ENCODE results near the gene PABPN1. TPM values are rescaled to one million over a fixed set of nuclear protein-coding genes. Genes with fewer than 3 reads are reported as not detected.

Gene PABPN1
- polyA plus RNA-seq, 10 donors = 88.9 to 153 (median 105) TPM

Other genes starting within 250 kb of the PABPN1 start
- 100 to 1,000 TPM; 103 to 183 (median 143) TPM for gene ACIN1, start 226.3 kb upstream of the PABPN1 start, polyA plus RNA-seq (ENCODE audit: insufficient read length in 10 of 10)
- 10 to 100 TPM; 43.6 to 66.0 (median 52.5) TPM for gene C14orf119, start 226.0 kb upstream of the PABPN1 start, polyA plus RNA-seq (ENCODE audit: insufficient read length in 10 of 10)
- not detected for gene CIROP, start 216.5 kb upstream of the PABPN1 start, polyA plus RNA-seq (ENCODE audit: insufficient read length in 10 of 10)
- gene CEBPE, start 202.2 kb upstream of the PABPN1 start, polyA plus RNA-seq (ENCODE audit: insufficient read length in 10 of 10) = under 1 TPM in 6 of 10 donors, not detected in 4; 0.13 to 0.25 (median 0.18) TPM
- gene SLC7A8, start 137.8 kb upstream of the PABPN1 start, polyA plus RNA-seq (ENCODE audit: insufficient read length in 10 of 10) = 10 to 100 TPM in 2 of 10 donors, 1 to 10 TPM in 8; 3.5 to 15.3 (median 4.0) TPM
- under 1 TPM in 3 of 10 donors, not detected in 7; 0.28 to 0.80 (median 0.35) TPM for gene RNF212B, start 83.5 kb upstream of the PABPN1 start, polyA plus RNA-seq (ENCODE audit: insufficient read length in 10 of 10)
- gene HOMEZ, start 35.3 kb upstream of the PABPN1 start, polyA plus RNA-seq (ENCODE audit: insufficient read length in 10 of 10) = 10 to 100 TPM in 5 of 10 donors, 1 to 10 TPM in 5; 8.1 to 11.5 (median 9.8) TPM
- 10 to 100 TPM in 8 of 10 donors, 1 to 10 TPM in 2; 9.4 to 24.3 (median 13.4) TPM for gene PPP1R3E, start 18.6 kb upstream of the PABPN1 start, polyA plus RNA-seq (ENCODE audit: insufficient read length in 10 of 10)
- 10 to 100 TPM; 28.1 to 36.6 (median 30.8) TPM for gene BCL2L2, start 14.6 kb upstream of the PABPN1 start, polyA plus RNA-seq (ENCODE audit: insufficient read length in 10 of 10)
- gene SLC22A17, start 31.4 kb downstream of the PABPN1 start, polyA plus RNA-seq (ENCODE audit: insufficient read length in 10 of 10) = 10 to 100 TPM; 15.7 to 27.6 (median 20.1) TPM
- gene EFS, start 43.7 kb downstream of the PABPN1 start, polyA plus RNA-seq (ENCODE audit: insufficient read length in 10 of 10) = 10 to 100 TPM; 36.1 to 52.0 (median 41.6) TPM
- not detected for gene IL25, start 51.4 kb downstream of the PABPN1 start, polyA plus RNA-seq (ENCODE audit: insufficient read length in 10 of 10)
- gene CMTM5, start 55.6 kb downstream of the PABPN1 start, polyA plus RNA-seq (ENCODE audit: insufficient read length in 10 of 10) = 1 to 10 TPM in 8 of 10 donors, under 1 TPM in 2; 0.76 to 3.2 (median 2.1) TPM
- 10 to 100 TPM in 1 of 10 donors, 1 to 10 TPM in 9; 2.1 to 10.6 (median 5.5) TPM for gene MYH6, start 86.8 kb downstream of the PABPN1 start, polyA plus RNA-seq (ENCODE audit: insufficient read length in 10 of 10)
- 1,000 to 10,000 TPM in 2 of 10 donors, 100 to 1,000 TPM in 8; 165 to 1,219 (median 676) TPM for gene MYH7, start 114.2 kb downstream of the PABPN1 start, polyA plus RNA-seq (ENCODE audit: insufficient read length in 10 of 10)
- gene NGDN, start 148.2 kb downstream of the PABPN1 start, polyA plus RNA-seq (ENCODE audit: insufficient read length in 10 of 10) = 10 to 100 TPM; 33.5 to 44.0 (median 38.0) TPM
- 1 to 10 TPM; 1.4 to 2.9 (median 1.7) TPM for gene ZFHX2, start 230.3 kb downstream of the PABPN1 start, polyA plus RNA-seq (ENCODE audit: insufficient read length in 10 of 10)
- gene THTPA, start 234.8 kb downstream of the PABPN1 start, polyA plus RNA-seq (ENCODE audit: insufficient read length in 10 of 10) = 10 to 100 TPM in 9 of 10 donors, 1 to 10 TPM in 1; 9.9 to 15.6 (median 12.0) TPM
- gene AP1G2, start 246.3 kb downstream of the PABPN1 start, polyA plus RNA-seq (ENCODE audit: insufficient read length in 10 of 10) = 10 to 100 TPM; 11.9 to 29.6 (median 17.6) TPM

All from muscle of back (tissue), 10 donors.